AG09319 (cell line): ENCODE results near the gene NXPE3.

Experiments used
- DNase-seq: peaks from one replicate; pipeline ENCODE4 v3.0.0-alpha.2; 2010; ENCODE audit warnings: low read depth; ENCODE audit errors: extremely low read depth
- TF ChIP-seq, protein P1 (sequence below): IDR thresholded peaks from 2 replicates; pipeline ENCODE4 v1.5.1; 2011; ENCODE audit warnings: low read depth, mild to moderate bottlenecking, inconsistent platforms, low read length, moderate library complexity

Gene NXPE3

DNA sequence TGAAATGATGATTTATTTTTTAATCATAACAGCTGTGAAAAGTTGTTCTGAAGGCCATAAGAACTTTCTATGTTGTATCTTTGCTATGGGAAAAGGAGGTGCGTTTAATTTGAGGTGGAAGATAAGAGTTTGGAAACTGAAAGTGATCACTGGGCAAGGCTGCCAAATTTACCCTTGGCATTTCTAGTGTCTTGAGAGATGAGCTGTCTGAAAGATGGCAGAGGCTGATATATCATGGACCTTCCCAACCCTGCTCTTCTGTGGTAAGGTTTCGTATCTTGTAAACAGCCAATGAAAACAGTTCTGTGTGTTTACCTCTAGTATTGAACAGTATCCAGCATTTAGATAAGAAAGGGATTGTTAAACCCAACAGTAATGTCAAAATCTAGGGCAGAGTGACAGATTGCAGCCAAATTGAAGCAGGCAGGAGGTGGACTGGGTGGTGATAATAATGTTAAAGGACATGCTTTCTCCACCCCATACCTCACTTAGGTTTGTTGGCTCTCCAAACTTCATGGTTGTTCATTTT, 54.5 kb downstream of the NXPE3 start:
- DNase-seq: no peak
- TF ChIP-seq, protein P1, sequence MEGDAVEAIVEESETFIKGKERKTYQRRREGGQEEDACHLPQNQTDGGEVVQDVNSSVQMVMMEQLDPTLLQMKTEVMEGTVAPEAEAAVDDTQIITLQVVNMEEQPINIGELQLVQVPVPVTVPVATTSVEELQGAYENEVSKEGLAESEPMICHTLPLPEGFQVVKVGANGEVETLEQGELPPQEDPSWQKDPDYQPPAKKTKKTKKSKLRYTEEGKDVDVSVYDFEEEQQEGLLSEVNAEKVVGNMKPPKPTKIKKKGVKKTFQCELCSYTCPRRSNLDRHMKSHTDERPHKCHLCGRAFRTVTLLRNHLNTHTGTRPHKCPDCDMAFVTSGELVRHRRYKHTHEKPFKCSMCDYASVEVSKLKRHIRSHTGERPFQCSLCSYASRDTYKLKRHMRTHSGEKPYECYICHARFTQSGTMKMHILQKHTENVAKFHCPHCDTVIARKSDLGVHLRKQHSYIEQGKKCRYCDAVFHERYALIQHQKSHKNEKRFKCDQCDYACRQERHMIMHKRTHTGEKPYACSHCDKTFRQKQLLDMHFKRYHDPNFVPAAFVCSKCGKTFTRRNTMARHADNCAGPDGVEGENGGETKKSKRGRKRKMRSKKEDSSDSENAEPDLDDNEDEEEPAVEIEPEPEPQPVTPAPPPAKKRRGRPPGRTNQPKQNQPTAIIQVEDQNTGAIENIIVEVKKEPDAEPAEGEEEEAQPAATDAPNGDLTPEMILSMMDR: no peak

DNA sequence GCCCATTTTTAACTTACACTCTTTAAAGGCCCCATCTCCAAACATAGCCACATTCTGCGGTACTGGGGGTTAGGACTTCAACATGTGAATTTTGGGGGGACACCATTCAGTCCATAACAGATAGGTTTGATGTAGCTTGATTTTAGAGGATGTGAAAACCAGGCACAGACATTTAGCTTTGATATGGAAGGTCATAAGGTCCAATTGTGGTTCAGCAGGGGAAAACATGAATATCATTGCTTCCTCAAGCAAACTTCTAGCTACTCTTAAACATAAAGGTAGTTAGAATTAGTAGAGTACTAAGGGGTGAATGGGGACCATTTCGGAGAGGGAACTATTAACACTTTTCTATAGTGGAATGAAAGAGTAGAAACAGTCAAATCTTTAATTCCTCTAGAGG, 56.7 kb downstream of the NXPE3 start:
- DNase-seq: no peak
- TF ChIP-seq, protein P1: no peak

DNA sequence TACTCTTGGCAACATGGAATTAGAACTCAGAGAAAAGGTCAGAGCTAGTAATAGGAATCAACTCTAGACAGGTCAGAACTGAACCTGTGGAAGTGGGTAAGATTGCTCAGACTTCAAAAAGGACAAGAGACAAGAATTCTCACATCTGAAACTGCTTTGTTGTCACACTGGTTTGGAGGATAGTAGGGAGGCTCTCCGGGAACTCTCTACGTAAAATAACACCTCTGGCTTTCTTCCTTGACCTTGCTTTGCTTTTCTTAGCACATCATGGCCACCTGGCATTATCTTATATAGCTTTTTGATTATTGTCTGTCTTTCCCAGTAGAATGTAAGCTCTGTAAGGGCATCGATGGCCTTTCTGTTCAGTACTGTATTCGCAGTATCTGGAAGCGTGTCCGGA, 57.1 kb downstream of the NXPE3 start:
- TF ChIP-seq, protein P1: no peak
- no peak for DNase-seq

DNA sequence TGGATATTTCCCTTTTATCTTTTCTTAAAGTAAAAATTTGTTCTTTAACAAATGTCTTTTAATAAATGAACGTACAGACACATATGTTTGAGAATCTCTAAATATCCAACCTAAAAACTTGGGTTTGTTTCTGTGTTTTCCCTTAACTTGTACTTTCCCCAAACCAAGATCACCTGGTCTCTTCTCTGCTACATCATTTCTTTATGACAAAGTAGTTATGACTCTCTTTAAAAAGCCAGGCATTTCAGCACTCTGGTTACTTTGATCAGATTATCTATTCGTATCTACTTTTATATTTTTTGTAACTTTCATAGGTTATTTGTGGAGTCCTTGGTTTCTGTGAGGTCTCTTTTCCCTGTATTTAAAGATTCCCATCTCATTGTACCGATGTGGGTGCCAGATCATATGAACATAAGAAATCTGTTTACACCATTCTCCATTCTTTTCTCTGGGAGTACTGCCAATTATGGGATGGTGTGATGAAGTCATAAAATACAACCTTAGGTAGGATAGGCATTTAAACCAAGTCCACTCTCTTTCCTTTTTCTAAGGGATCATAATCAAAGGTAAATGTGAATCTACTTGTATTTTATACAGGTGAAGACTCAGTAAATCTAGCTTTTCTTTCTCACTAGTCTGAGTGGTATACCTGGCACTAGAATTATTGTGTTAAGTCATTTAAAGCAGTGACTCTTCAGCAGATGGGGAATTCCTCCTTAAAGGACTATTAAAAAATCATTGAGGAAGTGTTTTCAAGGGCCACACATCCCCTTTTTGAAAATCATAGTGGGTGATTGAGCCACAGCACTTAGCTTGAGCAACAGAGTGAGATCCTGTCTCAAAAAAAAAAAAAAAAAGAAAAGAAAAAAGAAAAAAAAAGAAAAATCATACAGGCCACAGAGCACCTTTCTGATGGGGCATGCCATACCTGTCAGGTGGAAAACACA, 57.9 kb downstream of the NXPE3 start:
- DNase-seq: no peak
- TF ChIP-seq, protein P1: no peak

DNA sequence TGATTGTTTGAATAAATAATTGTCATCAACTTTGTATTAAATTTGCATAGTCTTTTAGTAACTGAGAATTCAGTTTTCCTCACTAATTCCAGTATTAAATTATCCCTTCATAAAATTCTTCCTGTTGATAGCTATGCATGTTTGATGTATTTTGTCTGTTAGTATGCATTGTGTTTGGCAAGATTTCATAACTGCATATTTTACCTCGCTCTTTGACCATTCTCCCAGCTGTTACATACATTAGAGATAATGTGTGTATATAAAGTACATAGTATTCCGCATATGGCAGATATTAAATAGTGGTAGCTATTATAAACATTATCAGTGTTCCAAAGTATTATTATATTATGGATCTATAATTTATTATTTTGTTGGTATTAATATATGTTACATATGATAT, 59.7 kb downstream of the NXPE3 start:
- TF ChIP-seq, protein P1: no peak
- no peak for DNase-seq

DNA sequence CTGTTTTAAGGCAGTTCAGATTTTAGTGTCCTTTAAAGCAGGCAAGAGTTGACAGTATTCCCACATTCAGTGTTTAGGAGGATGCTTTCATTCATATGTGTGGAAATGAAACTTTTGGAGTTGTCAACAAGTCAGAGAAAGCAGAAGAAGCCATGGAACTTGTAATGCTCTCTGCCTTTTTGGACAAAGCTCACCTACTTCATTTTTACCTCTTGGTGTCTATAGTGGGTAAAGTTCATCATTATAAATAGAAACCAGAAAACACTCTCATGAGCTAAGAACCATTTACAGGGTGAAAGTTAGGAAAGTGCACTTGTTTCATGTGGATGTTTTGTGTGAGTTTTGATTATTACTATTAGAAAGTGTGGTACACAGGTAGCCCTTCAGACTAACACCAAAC, 61.1 kb downstream of the NXPE3 start:
- TF ChIP-seq, protein P1: no peak
- no peak for DNase-seq

DNA sequence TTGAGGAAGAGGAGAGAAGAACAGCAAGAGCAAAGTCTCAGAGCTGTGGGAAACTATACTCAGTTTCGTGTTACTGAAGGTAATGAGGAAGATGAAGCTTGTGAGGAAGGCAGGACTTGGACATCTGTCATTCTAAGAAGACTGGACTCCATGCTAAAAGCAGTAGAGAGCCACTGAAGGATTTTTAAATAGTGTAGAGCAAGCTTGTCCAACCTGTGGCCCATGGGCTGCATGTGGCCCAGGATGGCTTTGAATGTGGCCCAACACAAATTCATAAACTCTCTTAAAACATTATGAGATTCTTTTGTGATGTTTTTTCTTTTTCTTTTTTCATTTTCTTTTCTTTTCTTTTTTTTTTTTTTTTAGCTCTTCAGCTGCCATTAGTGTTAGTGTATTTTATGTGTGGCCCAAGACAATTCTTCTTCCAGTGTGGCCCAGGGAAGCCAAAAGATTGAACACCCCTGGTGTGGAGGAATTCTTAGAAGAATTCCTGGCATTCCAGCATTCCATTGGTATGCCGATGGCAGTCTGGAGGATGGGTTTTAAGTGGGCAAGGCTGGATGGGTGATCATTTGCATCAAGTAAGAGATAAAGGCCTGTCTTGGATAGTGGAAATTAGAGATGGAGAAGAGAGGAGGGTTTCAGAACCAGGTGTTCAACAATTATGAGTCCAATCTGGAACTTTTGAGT, 63.4 kb downstream of the NXPE3 start:
- TF ChIP-seq, protein P1: no peak
- no peak for DNase-seq
